Osteocyte (in vitro differentiated cells): ENCODE results near the gene EEF2K. TPM values are rescaled to one million over a fixed set of nuclear protein-coding genes. Genes with fewer than 3 reads are reported as not detected.

ENCODE experiments used
- DNase-seq: peaks from one replicate; pipeline ENCODE4 v3.0.0; 2021; ENCODE audit warnings: mixed read lengths; ENCODE audit not compliant: unreplicated experiment; ENCODE audit errors: extremely low spot score
- H3K27ac Mint-ChIP-seq: one replicate; pipeline ENCODE4 v1.8.0; 2021; ENCODE audit warnings: mild to moderate bottlenecking, mixed read lengths; ENCODE audit not compliant: unreplicated experiment
- H3K27me3 Mint-ChIP-seq: one replicate; pipeline ENCODE4 v1.8.0; 2021; ENCODE audit warnings: mixed read lengths; ENCODE audit not compliant: unreplicated experiment
- H3K36me3 Mint-ChIP-seq: one replicate; pipeline ENCODE4 v1.8.0; 2021; ENCODE audit warnings: mixed read lengths; ENCODE audit not compliant: unreplicated experiment
- H3K4me1 Mint-ChIP-seq: one replicate; pipeline ENCODE4 v1.8.0; 2021; ENCODE audit warnings: mixed read lengths; ENCODE audit not compliant: unreplicated experiment
- H3K4me3 Mint-ChIP-seq: one replicate; pipeline ENCODE4 v1.8.0; 2021; ENCODE audit warnings: mild to moderate bottlenecking, moderate library complexity, mixed read lengths; ENCODE audit not compliant: unreplicated experiment
- H3K9me3 Mint-ChIP-seq: one replicate; pipeline ENCODE4 v1.8.0; 2021; ENCODE audit warnings: mixed read lengths; ENCODE audit not compliant: unreplicated experiment
- total RNA-seq: library from RNA; stranded (reverse); gene quantifications from 2 replicates; pipeline ENCODE4 v1.2.1, GENCODE V29; 2021
- TF ChIP-seq, protein P1 (sequence below): fragments of 200-600 bp; sonication (generic); IDR thresholded peaks from 2 replicates; pipeline ENCODE4 v1.5.0; 2021; ENCODE audit warnings: antibody characterized with exemption, mild to moderate bottlenecking, moderate library complexity

EEF2K gene
- total RNA-seq, 1 donor from 2014 or later = 23.8 TPM

DNA sequence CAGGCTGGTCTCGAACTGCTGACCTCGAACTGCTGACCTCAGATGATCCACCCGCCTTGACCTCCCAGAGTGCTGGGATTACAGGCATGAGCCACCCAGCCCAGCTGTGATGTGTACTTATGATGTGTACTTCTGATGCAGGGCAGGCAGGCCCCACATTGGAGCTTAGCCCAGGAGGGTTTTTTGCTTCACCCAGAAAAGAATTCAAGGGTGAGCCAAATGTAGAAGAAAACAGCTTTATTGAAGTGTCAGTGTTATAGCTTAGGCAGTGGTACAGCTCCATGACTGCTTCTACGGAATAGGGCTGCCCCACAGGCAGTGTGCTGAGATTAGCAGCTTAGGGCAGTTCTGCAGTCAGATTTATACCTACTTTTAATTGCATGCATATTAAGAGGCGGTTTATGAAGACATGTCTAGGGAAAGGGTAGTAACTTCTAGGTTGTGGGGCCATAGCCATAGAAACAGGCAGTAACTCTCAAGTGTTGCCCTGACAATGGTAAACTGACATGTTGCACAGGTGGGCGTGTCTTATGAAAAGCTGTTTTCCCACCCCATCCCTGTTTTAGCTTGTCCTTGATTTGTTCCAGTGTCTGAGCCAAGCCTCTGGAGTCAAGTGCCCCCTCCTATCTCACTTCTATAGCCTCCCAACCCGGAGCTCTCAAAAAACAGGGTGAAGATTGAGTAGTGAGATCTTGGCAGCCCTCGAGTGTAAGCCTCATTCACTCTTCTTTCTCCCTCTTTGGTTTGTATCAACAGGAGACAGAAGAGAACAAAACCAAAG lies 67.0 kb downstream of the EEF2K start:
- Mint-ChIP-seq H3K4me3 (no peak overlapping the region), H3K36me3 (peaks cover 23% of the 10 kb centered on the region)
- DNase-seq = no peak

DNA sequence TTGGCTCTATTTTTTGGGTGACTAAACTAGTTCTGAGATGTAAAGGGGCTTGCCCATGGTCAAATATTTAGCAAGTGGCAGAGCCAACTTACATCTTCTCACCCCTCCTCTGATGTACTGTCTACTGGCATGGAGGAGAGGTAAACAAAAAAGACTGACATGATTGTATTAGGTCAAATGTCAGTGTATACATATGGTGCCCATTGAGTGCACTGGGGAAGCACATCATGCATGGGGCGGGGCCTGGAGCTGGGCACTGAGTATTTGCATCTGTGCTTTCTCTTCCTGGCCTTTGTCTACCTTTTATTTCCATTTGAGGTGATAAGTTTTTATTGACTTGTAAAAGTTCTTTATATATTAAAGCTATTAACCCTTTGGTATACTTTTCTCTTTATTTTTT lies 68.8 kb downstream of the EEF2K start:
- H3K4me3 Mint-ChIP-seq = no peak overlapping the region
- no peaks in the 10 kb centered on the region for H3K4me1 Mint-ChIP-seq
- DNase-seq = no peak
- H3K9me3 Mint-ChIP-seq = no peaks in the 10 kb centered on the region
- H3K27ac Mint-ChIP-seq = no peak overlapping the region
- H3K27me3 Mint-ChIP-seq = no peaks in the 10 kb centered on the region
- peaks cover 21% of the 10 kb centered on the region for H3K36me3 Mint-ChIP-seq
- TF ChIP-seq, protein P1, sequence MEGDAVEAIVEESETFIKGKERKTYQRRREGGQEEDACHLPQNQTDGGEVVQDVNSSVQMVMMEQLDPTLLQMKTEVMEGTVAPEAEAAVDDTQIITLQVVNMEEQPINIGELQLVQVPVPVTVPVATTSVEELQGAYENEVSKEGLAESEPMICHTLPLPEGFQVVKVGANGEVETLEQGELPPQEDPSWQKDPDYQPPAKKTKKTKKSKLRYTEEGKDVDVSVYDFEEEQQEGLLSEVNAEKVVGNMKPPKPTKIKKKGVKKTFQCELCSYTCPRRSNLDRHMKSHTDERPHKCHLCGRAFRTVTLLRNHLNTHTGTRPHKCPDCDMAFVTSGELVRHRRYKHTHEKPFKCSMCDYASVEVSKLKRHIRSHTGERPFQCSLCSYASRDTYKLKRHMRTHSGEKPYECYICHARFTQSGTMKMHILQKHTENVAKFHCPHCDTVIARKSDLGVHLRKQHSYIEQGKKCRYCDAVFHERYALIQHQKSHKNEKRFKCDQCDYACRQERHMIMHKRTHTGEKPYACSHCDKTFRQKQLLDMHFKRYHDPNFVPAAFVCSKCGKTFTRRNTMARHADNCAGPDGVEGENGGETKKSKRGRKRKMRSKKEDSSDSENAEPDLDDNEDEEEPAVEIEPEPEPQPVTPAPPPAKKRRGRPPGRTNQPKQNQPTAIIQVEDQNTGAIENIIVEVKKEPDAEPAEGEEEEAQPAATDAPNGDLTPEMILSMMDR = no peak

More for the DNA sequence above, 67.0 kb downstream of the EEF2K start:
- no peaks in the 10 kb centered on the region for H3K4me1 Mint-ChIP-seq
- no peak overlapping the region for H3K27ac Mint-ChIP-seq
- TF ChIP-seq, protein P1 = no peak
- H3K27me3 Mint-ChIP-seq = no peaks in the 10 kb centered on the region
- H3K9me3 Mint-ChIP-seq = no peaks in the 10 kb centered on the region

DNA sequence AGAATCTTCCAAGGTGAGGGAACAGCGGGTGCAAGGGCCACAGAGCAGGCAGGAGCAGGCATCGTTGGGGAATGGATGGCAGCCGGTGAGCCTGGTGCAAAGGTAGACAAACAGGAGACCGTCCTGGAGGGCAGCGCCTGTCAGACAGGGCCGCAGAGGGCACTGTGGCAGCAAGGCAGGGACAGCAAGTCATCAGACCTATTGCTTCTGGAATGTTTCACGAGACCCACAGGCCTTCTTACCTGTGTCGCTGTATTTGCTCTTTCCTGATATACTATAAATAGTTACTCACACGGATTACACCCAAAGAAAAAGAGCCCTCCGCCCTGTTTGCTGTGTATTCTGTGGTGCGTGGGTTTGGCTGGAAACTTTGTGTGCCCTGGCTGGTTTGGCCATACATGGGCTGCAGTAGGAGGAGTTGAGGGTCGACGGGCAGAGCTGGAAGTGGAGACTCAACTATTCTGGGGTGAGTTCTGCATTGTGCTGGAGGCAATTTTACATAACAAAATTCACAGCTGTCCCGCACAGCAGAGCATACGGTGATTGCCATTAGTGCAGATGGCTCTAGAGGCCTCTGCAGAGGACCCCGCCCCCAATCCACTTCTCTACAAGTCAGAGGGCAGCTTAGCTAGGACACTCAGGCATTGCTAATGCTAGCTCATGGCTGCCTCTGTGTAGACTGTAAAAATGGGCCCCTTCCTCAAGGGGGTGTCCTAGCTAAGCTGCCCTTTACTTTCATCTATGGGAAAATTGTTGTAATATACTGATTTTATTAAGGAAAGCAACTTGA lies 72.6 kb downstream of the EEF2K start:
- Mint-ChIP-seq H3K27ac (no peak overlapping the region), H3K4me1 (no peaks in the 10 kb centered on the region)
- DNase-seq = no peak

DNA sequence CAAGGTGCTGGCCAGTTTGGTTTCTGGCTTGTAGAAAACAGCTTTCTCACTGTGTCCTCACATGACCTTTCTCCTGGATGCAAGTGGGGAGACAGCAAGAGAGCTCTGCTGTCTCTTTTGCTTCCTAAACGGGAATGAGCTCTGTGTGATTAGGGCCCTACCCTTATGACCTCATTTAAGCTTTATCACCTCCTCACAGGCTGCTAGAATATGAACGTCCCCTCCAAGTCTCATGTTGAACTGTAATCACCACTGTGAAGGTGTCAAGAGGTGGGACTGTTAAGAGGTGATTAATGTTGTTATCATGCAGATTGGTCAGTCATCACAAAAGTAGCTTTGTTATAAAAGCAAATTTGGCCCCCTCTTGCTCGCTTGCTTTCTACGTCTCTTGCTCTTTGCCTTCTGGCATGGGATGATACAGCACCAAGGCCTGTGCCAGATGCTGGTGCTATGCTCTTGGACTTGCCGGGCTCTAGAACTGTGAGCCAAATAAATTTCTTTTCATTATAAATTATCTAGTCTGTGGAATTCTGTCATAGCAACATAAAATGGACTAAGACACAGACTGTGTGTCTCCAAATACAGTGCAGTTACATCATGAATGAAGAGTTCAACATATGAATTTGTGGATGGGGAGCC lies 76.3 kb downstream of the EEF2K start:
- Mint-ChIP-seq H3K4me3 (no peak overlapping the region), H3K4me1 (no peaks in the 10 kb centered on the region), H3K9me3 (no peaks in the 10 kb centered on the region), H3K36me3 (peaks cover 40% of the 10 kb centered on the region), H3K27ac (no peak overlapping the region), H3K27me3 (no peaks in the 10 kb centered on the region)
- TF ChIP-seq, protein P1 = no peak
- DNase-seq = no peak

More for the DNA sequence above, 72.6 kb downstream of the EEF2K start:
- Mint-ChIP-seq H3K27me3 (no peaks in the 10 kb centered on the region), H3K9me3 (no peaks in the 10 kb centered on the region), H3K4me3 (no peak overlapping the region), H3K36me3 (peaks cover 29% of the 10 kb centered on the region)
- TF ChIP-seq, protein P1 = no peak

DNA sequence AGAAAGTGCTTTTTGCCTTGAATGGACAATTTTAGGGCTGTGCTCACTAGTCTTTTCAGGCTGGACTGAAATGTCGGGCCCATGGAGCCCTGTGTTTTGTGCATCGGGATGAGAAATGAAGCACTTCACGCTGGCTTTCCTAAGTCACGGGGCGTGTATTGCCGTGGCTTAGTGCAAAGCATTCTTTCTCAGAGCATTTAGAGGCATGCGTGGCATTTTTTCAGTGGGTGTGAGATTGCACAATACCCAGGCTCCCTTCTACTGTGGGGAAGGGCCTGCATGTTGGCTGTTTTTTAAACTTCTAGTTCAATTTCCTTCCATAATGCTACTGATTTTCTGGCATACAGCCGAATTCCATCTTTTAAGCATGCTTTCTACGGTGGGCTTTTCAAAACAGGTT lies 78.6 kb downstream of the EEF2K start:
- Mint-ChIP-seq H3K36me3 (peaks cover 37% of the 10 kb centered on the region), H3K4me1 (no peaks in the 10 kb centered on the region), H3K27me3 (no peaks in the 10 kb centered on the region), H3K4me3 (no peak overlapping the region), H3K27ac (no peak overlapping the region), H3K9me3 (no peaks in the 10 kb centered on the region)
- DNase-seq = no peak
- TF ChIP-seq, protein P1 = no peak
